ENCODE measurements around the gene DNAJB6. TPM values are rescaled to one million over a fixed set of nuclear protein-coding genes. Genes with fewer than 3 reads are reported as not detected.
A peak's percentile ranks its signal among the peaks of the same experiment; 100 is the strongest.
"Not testable (repeated sequence)": the region's sequence is repeated elsewhere in the genome, so short reads cannot be mapped to it uniquely, and the experiment has no call there.

Gene DNAJB6
- total RNA-seq, 4 donors from 2014 or later: 179 to 254 (median 212) TPM

GRCh38 chr7:157313645-157314044 is 23.2 kb upstream of the DNAJB6 start:
- 89 to 94% methylated on average over 15 of the region's 15 CpGs for WGBS, 2 donors
- no peak for TF ChIP-seq POLR2A (IDR thresholded peaks at IDR 0.05)
- no peak for TF ChIP-seq CTCF (IDR thresholded peaks at IDR 0.05)
- intact Hi-C loops (cut with DNase I; ENCODE audit: low total_unique reads): no loop called here
- no peak overlapping the region for H3K4me3 ChIP-seq (ENCODE audit: low read depth, poor library complexity, severe bottlenecking)
- DNase-seq (ENCODE audit: low spot score in 2 of 2): no peak

GRCh38 chr7:157318015-157318706 is 18.6 kb upstream of the DNAJB6 start:
- DNase-seq (ENCODE audit: low spot score in 2 of 2): peak in 1 of 2 donors; percentile 49
- 39 to 43% methylated on average over 14 of the region's 14 CpGs for WGBS, 2 donors
- TF ChIP-seq CTCF (IDR thresholded peaks at IDR 0.05): no peak
- TF ChIP-seq POLR2A (IDR thresholded peaks at IDR 0.05): no peak
- H3K4me3 ChIP-seq (ENCODE audit: low read depth, poor library complexity, severe bottlenecking): no peak overlapping the region
- intact Hi-C loops (cut with DNase I; ENCODE audit: low total_unique reads): no loop called here

GRCh38 chr7:157320608-157320980 is 16.2 kb upstream of the DNAJB6 start:
- DNase-seq (ENCODE audit: low spot score in 2 of 2): no peak
- 68 to 82% methylated on average over 4 of the region's 4 CpGs for WGBS, 2 donors

GRCh38 chr7:157323401-157323800 is 13.4 kb upstream of the DNAJB6 start:
- intact Hi-C loops (cut with DNase I; ENCODE audit: low total_unique reads): no loop called here
- 80 to 87% methylated on average over 4 of the region's 4 CpGs for WGBS, 2 donors
- TF ChIP-seq POLR2A (IDR thresholded peaks at IDR 0.05): no peak
- TF ChIP-seq CTCF (IDR thresholded peaks at IDR 0.05): no peak
- H3K4me3 ChIP-seq (ENCODE audit: low read depth, poor library complexity, severe bottlenecking): no peak overlapping the region
- no peak for DNase-seq (ENCODE audit: low spot score in 2 of 2)

More at GRCh38 chr7:157320608-157320980, 16.2 kb upstream of the DNAJB6 start:
- no peak overlapping the region for H3K4me3 ChIP-seq (ENCODE audit: low read depth, poor library complexity, severe bottlenecking)
- intact Hi-C loops (cut with DNase I; ENCODE audit: low total_unique reads): no loop called here
- TF ChIP-seq POLR2A (IDR thresholded peaks at IDR 0.05) (no peak), CTCF (IDR thresholded peaks at IDR 0.05) (no peak)

- no peak for TF ChIP-seq POLR2A (IDR thresholded peaks at IDR 0.05)
- no peak for TF ChIP-seq CTCF (IDR thresholded peaks at IDR 0.05)
- intact Hi-C loops (cut with DNase I; ENCODE audit: low total_unique reads): no loop called here
- 67 to 76% methylated on average over 12 of the region's 12 CpGs for WGBS, 2 donors
Observed at GRCh38 chr7:157329447-157329846, 7.4 kb upstream of the DNAJB6 start.

GRCh38 chr7:157330567-157330966 is 6.2 kb upstream of the DNAJB6 start:
- DNase-seq (ENCODE audit: low spot score in 2 of 2); H3K4me3 ChIP-seq (ENCODE audit: low read depth, poor library complexity, severe bottlenecking); intact Hi-C loops (cut with DNase I; ENCODE audit: low total_unique reads): not testable (repeated sequence)
- WGBS, 2 donors: 80 to 81% methylated on average over 10 of the region's 10 CpGs

More at GRCh38 chr7:157329447-157329846, 7.4 kb upstream of the DNAJB6 start:
- H3K4me3 ChIP-seq (ENCODE audit: low read depth, poor library complexity, severe bottlenecking): no peak overlapping the region
- no peak for DNase-seq (ENCODE audit: low spot score in 2 of 2)

GRCh38 chr7:157331049-157331448 is 5.8 kb upstream of the DNAJB6 start:
- intact Hi-C loops (cut with DNase I; ENCODE audit: low total_unique reads); H3K4me3 ChIP-seq (ENCODE audit: low read depth, poor library complexity, severe bottlenecking); DNase-seq (ENCODE audit: low spot score in 2 of 2): not testable (repeated sequence)
- 71 to 72% methylated on average over 7 of the region's 7 CpGs for WGBS, 2 donors

All from lower leg skin (tissue), 4 donors.